GM12878 (cell line): ENCODE measurements around the gene CAMTA1. TPM values are rescaled to one million over a fixed set of nuclear protein-coding genes. Genes with fewer than 3 reads are reported as not detected.

Experiments
- ATAC-seq: fragments of 200-7000 bp; cut with Tn5 transposase; 3 replicates; pipeline ENCODE4 v1.9.1; 2020; ENCODE audit warnings: mild to moderate bottlenecking, moderate library complexity
- BruUV-seq: library from RNA; stranded (reverse); fragments of 400-500 nt; replicated peaks from 2 replicates; lab custom pipeline; 2021; lab: Mats Ljungman, UMichigan
- CTCF ChIA-PET: fragments of 300-600 bp; sonication (Branson Sonifier 250); formaldehyde crosslinking; extraction: SDS; loops from one replicate; lab custom pipeline; 2021; ENCODE audit warnings: inconsistent platforms; lab: Yijun Ruan, JAX
- POLR2A ChIA-PET: fragments of 350-600 bp; formaldehyde crosslinking; extraction: SDS; loops from one replicate; lab custom pipeline; 2021; ENCODE audit warnings: inconsistent platforms; lab: Charles Lee
- RAD21 ChIA-PET: fragments of 300-600 bp; sonication (Branson Sonifier 250); formaldehyde crosslinking; loops from one replicate; lab custom pipeline; 2023; ENCODE audit warnings: antibody characterized with exemption; ENCODE audit not compliant: unreplicated experiment; lab: Charles Lee
- SMC1A ChIA-PET: fragments of 300-600 bp; sonication (Branson Sonifier 250); formaldehyde crosslinking; loops from one replicate; lab custom pipeline; 2023; ENCODE audit not compliant: unreplicated experiment, uncharacterized antibody; lab: Charles Lee
- DNase-seq: peaks from one replicate; pipeline ENCODE4 v3.0.0-alpha.2; 2011; ENCODE audit warnings: low read depth, low spot score
- FAIRE-seq: peaks from 3 replicates; lab custom pipeline; 2011; peaks lifted over from hg19 to GRCh38; lab: Jason Lieb, UNC
- H2AFZ ChIP-seq: 2 replicates; pipeline ENCODE4 v1.6.0; 2011; ENCODE audit warnings: low read depth, low read length, control low read depth; ENCODE audit not compliant: control insufficient read depth
- H3K27ac ChIP-seq: 2 replicates; pipeline ENCODE4 v1.5.1; 2011; ENCODE audit warnings: control low read depth; ENCODE audit not compliant: control insufficient read depth, insufficient read depth
- H3K27me3 ChIP-seq, 2 experiments: replicated peaks in 1 of 2; 2 replicates each; pipeline versions ENCODE4 v1.6.0 to v1.6.1; 2011; ENCODE audit warnings: low read length in 1 of 2; ENCODE audit not compliant: control insufficient read depth in 2 of 2, insufficient read depth in 2 of 2
- H3K36me3 ChIP-seq, 2 experiments: 2 replicates each; pipeline ENCODE4 v1.5.1; 2011; ENCODE audit warnings: low read length in 1 of 2; ENCODE audit not compliant: control insufficient read depth in 2 of 2, insufficient read depth in 2 of 2
- H3K4me1 ChIP-seq: 2 replicates; pipeline ENCODE4 v1.6.1; 2011; ENCODE audit warnings: mild to moderate bottlenecking, low read length, moderate library complexity, mixed read lengths; ENCODE audit not compliant: control insufficient read depth, insufficient read depth
- H3K4me2 ChIP-seq: 2 replicates; pipeline ENCODE4 v1.6.0; 2011; ENCODE audit warnings: control low read depth; ENCODE audit not compliant: control insufficient read depth, insufficient read depth
- H3K4me3 ChIP-seq: fragments of 200-600 bp; sonication (generic); 2 replicates; pipeline ENCODE4 v1.5.1; 2016
- H3K79me2 ChIP-seq: 2 replicates; pipeline ENCODE4 v1.6.0; 2011; ENCODE audit warnings: low read length; ENCODE audit not compliant: control insufficient read depth, insufficient read depth
- H3K9ac ChIP-seq: 2 replicates; pipeline ENCODE4 v1.8.0; 2011; ENCODE audit warnings: low read length, control low read depth, mixed read lengths; ENCODE audit not compliant: control insufficient read depth, insufficient read depth
- H3K9me3 ChIP-seq: replicated peaks from 3 replicates; pipeline ENCODE4 v1.5.1; 2011; ENCODE audit warnings: mild to moderate bottlenecking, low read length; ENCODE audit not compliant: control insufficient read depth, insufficient read depth
- H4K20me1 ChIP-seq: 2 replicates; pipeline ENCODE4 v1.6.0; 2011; ENCODE audit not compliant: control insufficient read depth, insufficient read depth
- BCLAF1 ChIP-seq: fragments of 450-650 bp; IDR thresholded peaks from 2 replicates; pipeline ENCODE4 v1.6.1; 2017; ENCODE audit warnings: antibody characterized with exemption, mild to moderate bottlenecking, moderate library complexity
- EED ChIP-seq: sonication (generic); IDR thresholded peaks from 2 replicates; pipeline ENCODE4 v1.6.1; 2016; ENCODE audit warnings: antibody characterized with exemption, low read depth
- EZH2 ChIP-seq: IDR thresholded peaks from 2 replicates; pipeline ENCODE4 v1.6.1; 2012; ENCODE audit warnings: low read depth, mild to moderate bottlenecking, control low read depth, inconsistent platforms, low read length, borderline replicate concordance; ENCODE audit not compliant: control insufficient read depth
- HDAC6 ChIP-seq: fragments of 200-600 bp; sonication (generic); IDR thresholded peaks from one replicate; pipeline ENCODE4 v1.8.0; 2017; ENCODE audit warnings: antibody characterized with exemption; ENCODE audit not compliant: unreplicated experiment
- HSF1 ChIP-seq: fragments of 150-350 bp; IDR thresholded peaks from 2 replicates; pipeline ENCODE4 v1.6.1; 2014; ENCODE audit warnings: mild to moderate bottlenecking, low read depth, low read length
- IRF4 ChIP-seq: IDR thresholded peaks from 2 replicates; pipeline ENCODE4 v1.6.1; 2011; ENCODE audit warnings: low read depth, low read length
- KLF5 ChIP-seq: fragments of 450-650 bp; IDR thresholded peaks from 2 replicates; pipeline ENCODE4 v1.6.1; 2014; ENCODE audit warnings: mild to moderate bottlenecking; ENCODE audit not compliant: partially characterized antibody
- SRF ChIP-seq, 2 experiments: IDR thresholded peaks; 2 replicates each; pipeline ENCODE4 v1.6.1; 2011; ENCODE audit warnings: low read depth in 2 of 2, low read length in 2 of 2, mild to moderate bottlenecking in 1 of 2, moderate library complexity in 1 of 2
- STAT1 ChIP-seq: fragments of 450-650 bp; conservative IDR thresholded peaks from 2 replicates; pipeline ENCODE4 v1.6.1; 2014; ENCODE audit warnings: antibody characterized with exemption, mild to moderate bottlenecking
- WRNIP1 ChIP-seq: IDR thresholded peaks from 2 replicates; pipeline ENCODE4 v1.6.1; 2011; ENCODE audit warnings: low read depth, low read length, improper control_type of control experiment, borderline replicate concordance
- WGBS: methylation state at CpG from one replicate; pipeline ENCODE4 v1.1.6; 2016; ENCODE audit warnings: low lambda C conversion rate; ENCODE audit not compliant: insufficient replicate concordance, insufficient coverage; ENCODE audit errors: missing lambda C conversion rate; 5-methylcytosine and 5-hydroxymethylcytosine counted together
- in situ Hi-C: fragments of 300-500 bp; cut with MboI; formaldehyde crosslinking; loops from 9 replicates; pipeline ENCODE4 v1.14.3; 2018; ENCODE audit warnings: mixed read lengths
- intact Hi-C: fragments of 100-400 bp; cut with micrococcal nuclease; formaldehyde crosslinking; loops from one replicate; pipeline ENCODE4 v1.14.2; 2022; ENCODE audit not compliant: unreplicated experiment
- polyA plus RNA-seq, 11 experiments: library from polyadenylated mRNA; depleted of rRNA in 4 of 11; unstranded in 6 of 11; stranded (reverse) in 5 of 11; fragments of >200 nt; fragmentation: Nextera tagmentation in 4 of 11; fragmentation: Illumina TruSeq in 1 of 11; extraction: Ambion mirVana in 4 of 11; extraction: Trizol in 1 of 11; gene quantifications; 1 replicate in 1 of 11; 2 replicates in 10 of 11; pipeline versions ENCODE4 v1.2.1 to v1.2.3, GENCODE V29; 2011 to 2016; ENCODE audit warnings: inconsistent platforms in 2 of 11, missing spikeins in 2 of 11, low read depth in 1 of 11
- total RNA-seq, 4 experiments: library from RNA; depleted of rRNA in 3 of 4; stranded (reverse); fragments of >200 nt in 3 of 4; fragmentation: Illumina TruSeq in 1 of 4; extraction: Trizol in 1 of 4; gene quantifications; 2 replicates each; pipeline versions ENCODE4 v1.2.1 to v1.2.3, GENCODE V29; 2013 to 2021

Gene CAMTA1
- total and polyA plus RNA-seq, 10 of the 15 experiments (the other 5 are each of a cell fraction or from before 2014, with no cell fraction given): 37.7 to 148 (median 76.4) TPM

GRCh38 chr1:7100479-7100878 lies 315.2 kb downstream of the CAMTA1 start:
- ATAC-seq: no peak
- ChIA-PET POLR2A (no interaction called here), RAD21 (no interaction called here), CTCF (no interaction called here), SMC1A (no interaction called here)
- BruUV-seq: no TSS peak
- Histone ChIP-seq H3K36me3 (no peaks in the 10 kb centered on the region), H4K20me1 (no peaks in the 10 kb centered on the region), H3K27me3 (peaks cover 3 to 5% of the 10 kb centered on the region in 2 experiments; a peak in 3 of 4 replicates), H3K9ac (no peak overlapping the region), H2AFZ (no peak overlapping the region), H3K4me1 (no peaks in the 10 kb centered on the region), H3K79me2 (no peaks in the 10 kb centered on the region), H3K4me3 (no peak overlapping the region), H3K27ac (no peak overlapping the region), H3K9me3 (no peaks in the 10 kb centered on the region), H3K4me2 (no peak overlapping the region)
- no peak for DNase-seq
- in situ Hi-C loops (no loop called here), intact Hi-C loops (no loop called here)
- 26% methylated on average over 8 of the region's 8 CpGs for WGBS
- TF ChIP-seq HDAC6 (no peak), KLF5 (no peak), STAT1 (no peak), EZH2 (no peak), IRF4 (no peak), SRF (IDR thresholded peaks at IDR 0.05; ENCODE audit: low read depth in 2 of 2, low read length in 2 of 2) (no peak), HSF1 (no peak), BCLAF1 (no peak), WRNIP1 (no peak), EED (no peak)
- no peak for FAIRE-seq
